HEK293 (cell line): Measurements from ENCODE around the gene GRM5.
"Not testable (repeated sequence)": the region's sequence is repeated elsewhere in the genome, so short reads cannot be mapped to it uniquely, and the experiment has no call there.

ENCODE experiments used
- CTCF ChIA-PET: fragments of 350-600 bp; formaldehyde crosslinking; extraction: SDS; loops from one replicate; lab custom pipeline; 2021; ENCODE audit warnings: antibody characterized with exemption; lab: Yijun Ruan, JAX
- POLR2A ChIA-PET: fragments of 300-600 bp; formaldehyde crosslinking; extraction: SDS; loops from one replicate; lab custom pipeline; 2020; ENCODE audit warnings: antibody characterized with exemption, inconsistent platforms; lab: Yijun Ruan, JAX
- H3K27ac ChIP-seq: fragments of 200-500 bp; sonication (Bioruptor generic); 2 replicates; pipeline ENCODE4 v1.5.1; 2014; ENCODE audit warnings: low read depth, low read length, control low read depth, inconsistent platforms; ENCODE audit errors: extremely low read depth
- H3K36me3 ChIP-seq, 2 experiments: fragments of 200-500 bp in 1 of 2; sonication (Bioruptor generic) in 1 of 2; 1 replicate in 1 of 2; 2 replicates in 1 of 2; pipeline ENCODE4 v1.5.1; 2014 to 2017; ENCODE audit warnings: inconsistent platforms in 2 of 2, low read length in 2 of 2; ENCODE audit not compliant: control insufficient read depth in 2 of 2, insufficient read depth in 1 of 2
- H3K4me1 ChIP-seq: fragments of 200-500 bp; sonication (Bioruptor generic); 2 replicates; pipeline ENCODE4 v1.5.1; 2014; ENCODE audit warnings: mild to moderate bottlenecking, low read length, inconsistent platforms; ENCODE audit not compliant: control insufficient read depth, insufficient read depth
- H3K4me3 ChIP-seq: 2 replicates; pipeline ENCODE4 v1.5.1; 2011; ENCODE audit warnings: low read depth, mild to moderate bottlenecking, control low read depth, low read length, moderate library complexity
- H3K9me3 ChIP-seq: fragments of 200-500 bp; sonication (Bioruptor generic); 2 replicates; pipeline ENCODE4 v1.5.1; 2014; ENCODE audit warnings: low read depth, low read length, inconsistent platforms; ENCODE audit not compliant: control insufficient read depth, insufficient read depth
- BCL11B ChIP-seq: fragments of 450-650 bp; formaldehyde crosslinking; IDR thresholded peaks from 2 replicates; pipeline ENCODE4 v1.5.1; 2016; ENCODE audit warnings: low read depth, missing biosample characterization, missing genetic modification characterization
- SP2 ChIP-seq: fragments of 450-650 bp; formaldehyde crosslinking; IDR thresholded peaks from 2 replicates; pipeline ENCODE4 v1.5.1; 2016; ENCODE audit warnings: missing biosample characterization, missing genetic modification characterization
- SP7 ChIP-seq: fragments of 450-650 bp; formaldehyde crosslinking; IDR thresholded peaks from 2 replicates; pipeline ENCODE4 v1.5.1; 2016; ENCODE audit warnings: missing biosample characterization, missing genetic modification characterization
- ZEB2 ChIP-seq: fragments of 450-650 bp; formaldehyde crosslinking; IDR thresholded peaks from 2 replicates; pipeline ENCODE4 v1.5.1; 2016; ENCODE audit warnings: missing biosample characterization, missing genetic modification characterization
- ZNF266 ChIP-seq: fragments of 450-650 bp; formaldehyde crosslinking; IDR thresholded peaks from 2 replicates; pipeline ENCODE4 v1.5.1; 2016; ENCODE audit warnings: missing biosample characterization, missing genetic modification characterization, low read depth
- ZNF341 ChIP-seq: fragments of 450-650 bp; formaldehyde crosslinking; IDR thresholded peaks from 2 replicates; pipeline ENCODE4; 2016; ENCODE audit warnings: low read depth, missing biosample characterization, missing genetic modification characterization
- ZNF501 ChIP-seq: fragments of 450-650 bp; formaldehyde crosslinking; IDR thresholded peaks from 2 replicates; pipeline ENCODE4 v1.5.1; 2016; ENCODE audit warnings: missing biosample characterization, missing genetic modification characterization
- ZNF521 ChIP-seq: fragments of 450-650 bp; formaldehyde crosslinking; IDR thresholded peaks from 2 replicates; pipeline ENCODE4 v1.5.1; 2017; ENCODE audit warnings: missing biosample characterization, mild to moderate bottlenecking, missing genetic modification characterization
- ZNF548 ChIP-seq: fragments of 450-650 bp; formaldehyde crosslinking; IDR thresholded peaks from 2 replicates; pipeline ENCODE4 v1.5.1; 2016; ENCODE audit warnings: missing biosample characterization, missing genetic modification characterization
- ZNF600 ChIP-seq: fragments of 450-650 bp; formaldehyde crosslinking; IDR thresholded peaks from 2 replicates; pipeline ENCODE4 v1.5.1; 2016; ENCODE audit warnings: missing biosample characterization, missing genetic modification characterization
- ZNF621 ChIP-seq: fragments of 450-650 bp; formaldehyde crosslinking; IDR thresholded peaks from 2 replicates; pipeline ENCODE4 v1.5.1; 2017; ENCODE audit warnings: missing biosample characterization, missing genetic modification characterization
- ZNF626 ChIP-seq: fragments of 450-650 bp; sonication (Bioruptor Pico); formaldehyde crosslinking; IDR thresholded peaks from 2 replicates; pipeline ENCODE4 v1.5.1; 2018; ENCODE audit warnings: missing biosample characterization, missing genetic modification characterization, inconsistent platforms
- ZNF660 ChIP-seq: fragments of 450-650 bp; IDR thresholded peaks from 2 replicates; pipeline ENCODE4 v1.5.1; 2018; ENCODE audit warnings: missing biosample characterization, mild to moderate bottlenecking, missing genetic modification characterization
- ZNF701 ChIP-seq: fragments of 450-650 bp; formaldehyde crosslinking; IDR thresholded peaks from 2 replicates; pipeline ENCODE4 v1.5.1; 2016; ENCODE audit warnings: missing biosample characterization, missing genetic modification characterization
- TF ChIP-seq, protein P1 (sequence below): fragments of 450-650 bp; formaldehyde crosslinking; IDR thresholded peaks from 2 replicates; pipeline ENCODE4 v1.5.1; 2016; ENCODE audit warnings: missing biosample characterization, missing genetic modification characterization
- TF ChIP-seq, protein P2 (sequence below): fragments of 450-650 bp; formaldehyde crosslinking; IDR thresholded peaks from 2 replicates; pipeline ENCODE4 v1.5.1; 2017; ENCODE audit warnings: missing biosample characterization, missing genetic modification characterization
- TF ChIP-seq, protein P3 (sequence below): IDR thresholded peaks from 2 replicates; pipeline ENCODE4 v1.6.1; 2011; ENCODE audit warnings: mild to moderate bottlenecking, low read depth, low read length, borderline replicate concordance

The GRM5 gene

GRCh38 chr11:89061839-89062238 lies 3.9 kb downstream of the GRM5 start:
- TF ChIP-seq, protein P1, sequence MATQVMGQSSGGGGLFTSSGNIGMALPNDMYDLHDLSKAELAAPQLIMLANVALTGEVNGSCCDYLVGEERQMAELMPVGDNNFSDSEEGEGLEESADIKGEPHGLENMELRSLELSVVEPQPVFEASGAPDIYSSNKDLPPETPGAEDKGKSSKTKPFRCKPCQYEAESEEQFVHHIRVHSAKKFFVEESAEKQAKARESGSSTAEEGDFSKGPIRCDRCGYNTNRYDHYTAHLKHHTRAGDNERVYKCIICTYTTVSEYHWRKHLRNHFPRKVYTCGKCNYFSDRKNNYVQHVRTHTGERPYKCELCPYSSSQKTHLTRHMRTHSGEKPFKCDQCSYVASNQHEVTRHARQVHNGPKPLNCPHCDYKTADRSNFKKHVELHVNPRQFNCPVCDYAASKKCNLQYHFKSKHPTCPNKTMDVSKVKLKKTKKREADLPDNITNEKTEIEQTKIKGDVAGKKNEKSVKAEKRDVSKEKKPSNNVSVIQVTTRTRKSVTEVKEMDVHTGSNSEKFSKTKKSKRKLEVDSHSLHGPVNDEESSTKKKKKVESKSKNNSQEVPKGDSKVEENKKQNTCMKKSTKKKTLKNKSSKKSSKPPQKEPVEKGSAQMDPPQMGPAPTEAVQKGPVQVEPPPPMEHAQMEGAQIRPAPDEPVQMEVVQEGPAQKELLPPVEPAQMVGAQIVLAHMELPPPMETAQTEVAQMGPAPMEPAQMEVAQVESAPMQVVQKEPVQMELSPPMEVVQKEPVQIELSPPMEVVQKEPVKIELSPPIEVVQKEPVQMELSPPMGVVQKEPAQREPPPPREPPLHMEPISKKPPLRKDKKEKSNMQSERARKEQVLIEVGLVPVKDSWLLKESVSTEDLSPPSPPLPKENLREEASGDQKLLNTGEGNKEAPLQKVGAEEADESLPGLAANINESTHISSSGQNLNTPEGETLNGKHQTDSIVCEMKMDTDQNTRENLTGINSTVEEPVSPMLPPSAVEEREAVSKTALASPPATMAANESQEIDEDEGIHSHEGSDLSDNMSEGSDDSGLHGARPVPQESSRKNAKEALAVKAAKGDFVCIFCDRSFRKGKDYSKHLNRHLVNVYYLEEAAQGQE (tag by site-specific recombination) = peak; percentile 46; the same call in 1 of the 2 replicates
- H3K27ac ChIP-seq, POLR2A ChIA-PET, H3K4me3 ChIP-seq, CTCF ChIA-PET, H3K36me3 ChIP-seq, H3K4me1 ChIP-seq, H3K9me3 ChIP-seq: not testable (repeated sequence)

DNA sequence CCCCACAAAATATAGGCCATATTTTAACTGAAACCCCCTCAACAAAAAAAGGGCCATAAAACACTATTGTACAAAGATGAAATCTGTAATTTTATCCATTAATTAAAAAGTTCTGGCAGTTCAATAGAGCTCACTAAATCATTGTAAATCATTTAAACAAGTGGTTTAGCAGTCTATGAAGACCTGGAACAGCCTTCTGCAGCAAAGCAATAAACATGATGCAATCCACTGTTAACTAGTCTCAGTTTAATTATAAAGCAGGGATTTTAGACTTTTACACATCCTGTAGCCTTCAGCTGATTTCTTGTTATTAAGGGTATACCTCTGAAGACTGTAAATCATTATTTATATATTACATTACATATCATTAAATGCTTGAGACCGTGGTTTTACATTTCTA lies 8.4 kb downstream of the GRM5 start:
- POLR2A ChIA-PET, CTCF ChIA-PET, H3K9me3 ChIP-seq, H3K36me3 ChIP-seq, H3K4me1 ChIP-seq, H3K27ac ChIP-seq, H3K4me3 ChIP-seq: not testable (repeated sequence)

DNA sequence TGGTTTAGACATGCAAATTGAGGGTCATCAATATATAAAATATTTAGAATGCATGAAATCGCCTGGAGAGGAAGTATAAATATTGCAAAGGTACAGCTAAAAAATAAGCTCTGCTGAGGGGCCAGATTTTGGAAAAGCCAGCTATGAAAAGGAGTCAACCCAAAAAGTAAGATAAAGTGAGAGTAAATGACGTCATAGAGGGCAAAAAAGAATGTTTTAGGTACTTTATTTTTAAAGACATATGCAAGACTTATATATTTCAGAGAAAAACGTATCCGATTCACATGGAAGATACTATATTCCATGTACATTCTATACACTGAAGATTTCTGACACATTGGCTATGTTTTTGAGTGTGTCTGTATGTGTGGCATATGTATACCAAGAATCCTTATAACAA lies 13.6 kb downstream of the GRM5 start:
- no peak for TF ChIP-seq ZNF621 (tag by site-specific recombination)
- no peak for TF ChIP-seq SP7
- TF ChIP-seq ZNF521 = no peak
- no peak for TF ChIP-seq ZNF660
- no peak for TF ChIP-seq ZNF341
- no peak for TF ChIP-seq ZNF600 (tag by site-specific recombination)
- TF ChIP-seq BCL11B (tag by site-specific recombination) = no peak
- TF ChIP-seq, protein P2, sequence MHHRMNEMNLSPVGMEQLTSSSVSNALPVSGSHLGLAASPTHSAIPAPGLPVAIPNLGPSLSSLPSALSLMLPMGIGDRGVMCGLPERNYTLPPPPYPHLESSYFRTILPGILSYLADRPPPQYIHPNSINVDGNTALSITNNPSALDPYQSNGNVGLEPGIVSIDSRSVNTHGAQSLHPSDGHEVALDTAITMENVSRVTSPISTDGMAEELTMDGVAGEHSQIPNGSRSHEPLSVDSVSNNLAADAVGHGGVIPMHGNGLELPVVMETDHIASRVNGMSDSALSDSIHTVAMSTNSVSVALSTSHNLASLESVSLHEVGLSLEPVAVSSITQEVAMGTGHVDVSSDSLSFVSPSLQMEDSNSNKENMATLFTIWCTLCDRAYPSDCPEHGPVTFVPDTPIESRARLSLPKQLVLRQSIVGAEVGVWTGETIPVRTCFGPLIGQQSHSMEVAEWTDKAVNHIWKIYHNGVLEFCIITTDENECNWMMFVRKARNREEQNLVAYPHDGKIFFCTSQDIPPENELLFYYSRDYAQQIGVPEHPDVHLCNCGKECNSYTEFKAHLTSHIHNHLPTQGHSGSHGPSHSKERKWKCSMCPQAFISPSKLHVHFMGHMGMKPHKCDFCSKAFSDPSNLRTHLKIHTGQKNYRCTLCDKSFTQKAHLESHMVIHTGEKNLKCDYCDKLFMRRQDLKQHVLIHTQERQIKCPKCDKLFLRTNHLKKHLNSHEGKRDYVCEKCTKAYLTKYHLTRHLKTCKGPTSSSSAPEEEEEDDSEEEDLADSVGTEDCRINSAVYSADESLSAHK (tag by site-specific recombination) = no peak
- TF ChIP-seq ZNF701 = no peak
- TF ChIP-seq ZNF548 (tag by site-specific recombination) = no peak
- TF ChIP-seq SP2 (tag by site-specific recombination) = no peak
- no peak for TF ChIP-seq ZEB2 (tag by site-specific recombination)
- TF ChIP-seq, protein P3, sequence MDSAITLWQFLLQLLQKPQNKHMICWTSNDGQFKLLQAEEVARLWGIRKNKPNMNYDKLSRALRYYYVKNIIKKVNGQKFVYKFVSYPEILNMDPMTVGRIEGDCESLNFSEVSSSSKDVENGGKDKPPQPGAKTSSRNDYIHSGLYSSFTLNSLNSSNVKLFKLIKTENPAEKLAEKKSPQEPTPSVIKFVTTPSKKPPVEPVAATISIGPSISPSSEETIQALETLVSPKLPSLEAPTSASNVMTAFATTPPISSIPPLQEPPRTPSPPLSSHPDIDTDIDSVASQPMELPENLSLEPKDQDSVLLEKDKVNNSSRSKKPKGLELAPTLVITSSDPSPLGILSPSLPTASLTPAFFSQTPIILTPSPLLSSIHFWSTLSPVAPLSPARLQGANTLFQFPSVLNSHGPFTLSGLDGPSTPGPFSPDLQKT = no peak
- no peak for TF ChIP-seq ZNF501
- TF ChIP-seq ZNF266 = no peak
- TF ChIP-seq ZNF626 (tag by site-specific recombination) = no peak
- Histone ChIP-seq H3K36me3 (no peaks in the 10 kb centered on the region), H3K27ac (no peak overlapping the region), H3K9me3 (no peaks in the 10 kb centered on the region), H3K4me1 (no peaks in the 10 kb centered on the region), H3K4me3 (no peak overlapping the region)
- ChIA-PET CTCF (no interaction called here), POLR2A (no interaction called here)

DNA sequence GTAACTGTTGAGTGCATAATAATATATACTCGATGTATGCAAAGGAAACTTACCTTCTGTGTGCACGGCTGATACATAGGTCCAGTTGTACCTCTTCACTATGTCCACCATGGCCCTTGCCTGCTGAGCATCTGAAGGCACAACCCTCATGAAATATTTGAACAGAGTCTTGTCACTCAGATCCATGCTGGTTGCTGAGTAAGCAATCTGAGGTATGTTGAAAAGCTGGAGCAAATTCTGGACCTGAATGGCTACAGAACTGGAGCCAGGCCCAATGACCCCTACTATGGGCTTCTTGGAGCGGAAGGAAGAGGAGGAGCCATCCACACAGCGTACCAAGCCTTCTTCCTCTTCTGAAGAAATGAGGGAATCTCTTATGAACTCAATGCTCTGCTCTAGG lies 18.6 kb downstream of the GRM5 start:
- H3K4me1 ChIP-seq, H3K27ac ChIP-seq, H3K4me3 ChIP-seq, CTCF ChIA-PET, POLR2A ChIA-PET, H3K9me3 ChIP-seq, H3K36me3 ChIP-seq: not testable (repeated sequence)

DNA sequence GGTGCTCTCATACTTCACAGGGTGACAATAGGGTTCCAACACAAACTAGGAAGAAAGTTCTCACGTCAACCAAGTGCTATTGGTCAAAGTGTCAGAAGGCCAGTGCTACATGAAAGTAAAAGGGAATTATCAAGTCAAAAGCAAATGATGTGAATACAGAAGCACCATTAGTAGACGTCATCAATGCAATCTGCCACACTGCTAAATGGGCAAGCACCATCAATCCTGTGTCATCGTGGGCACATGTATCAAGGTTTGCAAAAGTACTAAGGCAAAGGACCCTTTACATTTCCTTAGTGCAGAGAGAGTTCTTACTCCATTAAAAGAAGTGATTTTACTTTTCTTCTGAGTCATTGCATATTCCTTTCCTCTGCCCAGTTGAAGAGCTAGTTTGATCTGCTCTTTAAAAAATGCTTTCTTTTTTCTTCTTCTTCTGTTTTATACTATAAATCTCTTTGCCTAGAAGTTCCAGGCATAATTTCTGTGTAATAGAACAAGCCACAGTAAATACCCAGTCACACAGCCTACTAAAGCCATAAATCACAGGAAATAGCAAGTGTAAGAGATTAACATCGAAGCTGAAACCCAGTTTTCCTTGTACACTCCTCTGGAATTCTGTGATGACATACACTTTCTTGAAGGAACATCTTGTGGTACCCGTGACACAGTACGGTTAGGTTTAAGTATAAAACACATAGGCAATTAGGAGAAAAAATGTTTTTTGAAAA lies 21.8 kb downstream of the GRM5 start:
- CTCF ChIA-PET, H3K36me3 ChIP-seq: not testable (repeated sequence)

More for the DNA sequence above, 21.8 kb downstream of the GRM5 start:
- H3K27ac ChIP-seq, H3K4me3 ChIP-seq, POLR2A ChIA-PET, H3K9me3 ChIP-seq, H3K4me1 ChIP-seq: not testable (repeated sequence)
